Transverse colon (tissue), 4 donors: ENCODE results near the gene IFI27L1.

ENCODE experiments used
- POLR2A ChIP-seq: fragments of 450-650 bp; IDR thresholded peaks from one replicate; pipeline ENCODE4 v1.6.1; 2016; ENCODE audit warnings: antibody characterized with exemption, mild to moderate bottlenecking, moderate library complexity
- POLR2AphosphoS5 ChIP-seq, 3 donors: sonication (generic); formaldehyde crosslinking; IDR thresholded peaks; one replicate each; pipeline ENCODE4 v1.6.1; 2016; ENCODE audit warnings: antibody characterized with exemption in 3 of 3
- TF ChIP-seq, protein P1 (sequence below), 5 experiments: fragments of 200-600 bp in 3 of 5; fragments of 450-650 bp in 2 of 5; sonication (generic) in 3 of 5; IDR thresholded peaks; 1 replicate in 2 of 5; 2 replicates in 3 of 5; pipeline ENCODE4 v1.5.1; 2016 to 2017; ENCODE audit warnings: antibody characterized with exemption in 5 of 5, inconsistent platforms in 3 of 5, mild to moderate bottlenecking in 2 of 5, moderate library complexity in 1 of 5

DNA sequence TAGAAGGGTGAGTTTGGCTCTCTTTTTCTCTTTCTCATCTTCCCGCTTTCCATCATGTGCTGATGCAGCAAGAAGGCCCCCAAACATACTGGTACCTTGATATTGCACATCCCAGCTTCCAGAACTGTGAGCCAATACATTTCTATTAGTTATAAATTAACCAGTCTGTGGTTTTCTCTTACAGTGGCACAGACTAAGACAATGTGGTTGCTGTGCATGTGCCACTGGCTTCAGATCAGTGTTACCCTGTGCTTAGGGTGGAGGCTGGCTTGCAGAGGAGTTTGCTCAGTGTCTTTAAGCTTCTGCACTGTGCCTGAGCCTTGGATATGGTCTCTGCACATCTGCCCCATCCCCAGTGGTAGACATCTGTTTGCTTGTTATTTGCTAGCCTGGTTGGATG lies 42.8 kb downstream of the IFI27L1 start:
- TF ChIP-seq POLR2A (no peak), POLR2AphosphoS5 (IDR thresholded peaks at IDR 0.05) (no peak)
- TF ChIP-seq, protein P1, sequence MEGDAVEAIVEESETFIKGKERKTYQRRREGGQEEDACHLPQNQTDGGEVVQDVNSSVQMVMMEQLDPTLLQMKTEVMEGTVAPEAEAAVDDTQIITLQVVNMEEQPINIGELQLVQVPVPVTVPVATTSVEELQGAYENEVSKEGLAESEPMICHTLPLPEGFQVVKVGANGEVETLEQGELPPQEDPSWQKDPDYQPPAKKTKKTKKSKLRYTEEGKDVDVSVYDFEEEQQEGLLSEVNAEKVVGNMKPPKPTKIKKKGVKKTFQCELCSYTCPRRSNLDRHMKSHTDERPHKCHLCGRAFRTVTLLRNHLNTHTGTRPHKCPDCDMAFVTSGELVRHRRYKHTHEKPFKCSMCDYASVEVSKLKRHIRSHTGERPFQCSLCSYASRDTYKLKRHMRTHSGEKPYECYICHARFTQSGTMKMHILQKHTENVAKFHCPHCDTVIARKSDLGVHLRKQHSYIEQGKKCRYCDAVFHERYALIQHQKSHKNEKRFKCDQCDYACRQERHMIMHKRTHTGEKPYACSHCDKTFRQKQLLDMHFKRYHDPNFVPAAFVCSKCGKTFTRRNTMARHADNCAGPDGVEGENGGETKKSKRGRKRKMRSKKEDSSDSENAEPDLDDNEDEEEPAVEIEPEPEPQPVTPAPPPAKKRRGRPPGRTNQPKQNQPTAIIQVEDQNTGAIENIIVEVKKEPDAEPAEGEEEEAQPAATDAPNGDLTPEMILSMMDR (IDR thresholded peaks at IDR 0.05): no peak
